HepG2 (cell line): Measurements from ENCODE around the gene SEC14L1. TPM values are rescaled to one million over a fixed set of nuclear protein-coding genes. Genes with fewer than 3 reads are reported as not detected.

Experiments
- ASH2L ChIP-seq: fragments of 300-600, 200-600 bp; sonication (generic); IDR thresholded peaks from 2 replicates; pipeline ENCODE4 v1.7.0; 2017; ENCODE audit warnings: low read depth, mild to moderate bottlenecking, moderate library complexity, mixed read lengths, low read length; ENCODE audit not compliant: insufficient read length
- BHLHE40 ChIP-seq: IDR thresholded peaks from 2 replicates; pipeline ENCODE4 v1.6.1; 2011; ENCODE audit warnings: low read length, improper control_type of control experiment
- CSRNP1 ChIP-seq: sonication (generic); formaldehyde crosslinking; IDR thresholded peaks from 2 replicates; pipeline ENCODE4 v1.8.1; 2023; ENCODE audit warnings: mild to moderate bottlenecking, missing genetic modification reagents
- E2F2 ChIP-seq: sonication (generic); formaldehyde crosslinking; IDR thresholded peaks from 2 replicates; pipeline ENCODE4 v1.4.0; 2020; ENCODE audit warnings: missing genetic modification reagents, borderline replicate concordance
- HDAC2 ChIP-seq: sonication (generic); formaldehyde crosslinking; IDR thresholded peaks from 2 replicates; pipeline ENCODE4 v1.4.0; 2020; ENCODE audit warnings: missing genetic modification reagents
- KLF16 ChIP-seq, 2 experiments: sonication (generic) in 1 of 2; formaldehyde crosslinking in 1 of 2; IDR thresholded peaks; 2 replicates each; pipeline versions ENCODE4 v1.6.1 to v1.8.0; 2016 to 2023; ENCODE audit warnings: missing genetic modification reagents in 2 of 2, missing compliant biosample characterization in 1 of 2
- MTF2 ChIP-seq: sonication (generic); formaldehyde crosslinking; IDR thresholded peaks from 2 replicates; pipeline ENCODE4 v1.5.0; 2020; ENCODE audit warnings: missing genetic modification reagents, borderline replicate concordance
- NONO ChIP-seq, 2 experiments: fragments of 450-650 bp in 1 of 2; sonication (generic) in 1 of 2; formaldehyde crosslinking in 1 of 2; IDR thresholded peaks in 1 of 2; conservative IDR thresholded peaks in 1 of 2; 2 replicates each; pipeline versions ENCODE4 v1.6.1 to v1.8.0; 2017 to 2022; ENCODE audit warnings: mild to moderate bottlenecking in 1 of 2, missing genetic modification reagents in 1 of 2, moderate library complexity in 1 of 2
- NRL ChIP-seq: sonication (generic); formaldehyde crosslinking; IDR thresholded peaks from 2 replicates; pipeline ENCODE4 v1.5.0; 2020; ENCODE audit warnings: missing genetic modification reagents, mild to moderate bottlenecking, moderate library complexity, borderline replicate concordance
- PLSCR1 ChIP-seq: sonication (generic); formaldehyde crosslinking; IDR thresholded peaks from 2 replicates; pipeline ENCODE4 v1.5.0; 2020; ENCODE audit warnings: missing genetic modification reagents, mild to moderate bottlenecking, borderline replicate concordance
- PTBP1 ChIP-seq: fragments of 200-400 bp; formaldehyde crosslinking; IDR thresholded peaks from 2 replicates; pipeline ENCODE4 v1.6.1; 2018; ENCODE audit warnings: low read length, low read depth; ENCODE audit not compliant: poor library complexity, severe bottlenecking
- SALL1 ChIP-seq: sonication (generic); formaldehyde crosslinking; IDR thresholded peaks from 2 replicates; pipeline ENCODE4 v1.8.0; 2022; ENCODE audit warnings: mild to moderate bottlenecking, missing genetic modification reagents
- SNAPC5 ChIP-seq: sonication (generic); formaldehyde crosslinking; IDR thresholded peaks from 2 replicates; pipeline ENCODE4 v1.8.1; 2023; ENCODE audit warnings: mild to moderate bottlenecking, missing genetic modification reagents, borderline replicate concordance
- ZBTB25 ChIP-seq: IDR thresholded peaks from 2 replicates; pipeline ENCODE4 v1.6.1; 2018; ENCODE audit warnings: missing genetic modification reagents
- ZFP90 ChIP-seq: sonication (generic); formaldehyde crosslinking; IDR thresholded peaks from 2 replicates; pipeline ENCODE4 v1.8.0; 2022; ENCODE audit warnings: missing genetic modification reagents, mild to moderate bottlenecking, inconsistent platforms, borderline replicate concordance
- ZIK1 ChIP-seq: sonication (generic); formaldehyde crosslinking; IDR thresholded peaks from 2 replicates; pipeline ENCODE4 v1.5.0; 2020; ENCODE audit warnings: mild to moderate bottlenecking, low read depth, missing genetic modification reagents, borderline replicate concordance
- ZMAT3 ChIP-seq: sonication (generic); formaldehyde crosslinking; conservative IDR thresholded peaks from 2 replicates; pipeline ENCODE4 v1.7.0; 2021; ENCODE audit warnings: missing genetic modification reagents
- ZMYM3 ChIP-seq: sonication (generic); formaldehyde crosslinking; IDR thresholded peaks from 2 replicates; pipeline ENCODE4 v1.5.1; 2020; ENCODE audit warnings: mild to moderate bottlenecking, missing genetic modification reagents
- ZNF17 ChIP-seq: sonication (generic); formaldehyde crosslinking; IDR thresholded peaks from 2 replicates; pipeline ENCODE4 v1.5.0; 2020; ENCODE audit warnings: mild to moderate bottlenecking, missing genetic modification reagents
- ZNF460 ChIP-seq: sonication (generic); formaldehyde crosslinking; IDR thresholded peaks from 2 replicates; pipeline ENCODE4 v1.5.1; 2020; ENCODE audit warnings: missing genetic modification reagents, mild to moderate bottlenecking, borderline replicate concordance
- ZNF768 ChIP-seq: sonication (generic); formaldehyde crosslinking; IDR thresholded peaks from 2 replicates; pipeline ENCODE4 v1.4.0; 2020; ENCODE audit warnings: missing genetic modification reagents
- ZNF777 ChIP-seq: sonication (generic); formaldehyde crosslinking; IDR thresholded peaks from 2 replicates; pipeline ENCODE4 v1.4.0; 2020; ENCODE audit warnings: missing genetic modification reagents
- polyA plus RNA-seq, 8 experiments: library from polyadenylated mRNA; depleted of rRNA in 3 of 8; stranded (reverse) in 7 of 8; unstranded in 1 of 8; fragments of >200 nt; fragmentation: Illumina TruSeq in 4 of 8; extraction: Trizol in 4 of 8; gene quantifications; 2 replicates each; pipeline versions ENCODE4 v1.2.1 to v1.2.3, GENCODE V29; 2011 to 2016; ENCODE audit warnings: low read depth in 4 of 8, missing spikeins in 1 of 8, mixed read lengths in 1 of 8; ENCODE audit not compliant: insufficient read depth in 1 of 8
- total RNA-seq, 5 experiments: library from RNA; depleted of rRNA; stranded (reverse); fragments of >200 nt; fragmentation: Illumina TruSeq; extraction: Trizol; gene quantifications; 2 replicates each; pipeline ENCODE4 v1.2.3, GENCODE V29; 2016; ENCODE audit warnings: low read depth in 1 of 5

Gene SEC14L1
- total and polyA plus RNA-seq, 2 of the 13 experiments (the other 11 are each of a cell fraction or from before 2014, with no cell fraction given) = 26.3 to 43.9 TPM

- peak; percentile 64; the same call in 1 of the 2 replicates for TF ChIP-seq ZNF768 (CRISPR knock-in tag)
- peak; percentile 57 for TF ChIP-seq ASH2L
- peak; percentile 60; the same call in 1 of the 2 replicates for TF ChIP-seq ZNF460
- peak; percentile 41 for TF ChIP-seq HDAC2 (CRISPR knock-in tag)
- peak; percentile 60; the same call in 1 of the 2 replicates for TF ChIP-seq SNAPC5 (CRISPR knock-in tag)
- TF ChIP-seq ZFP90 (CRISPR knock-in tag) = 0 out of 2 replicates have a peak, but pooled peaks have one; percentile 32
- 0 out of 4 replicates have a peak, but pooled peaks of 1 of the 2 experiments have one; percentile 51 for TF ChIP-seq KLF16 (CRISPR knock-in tag; IDR thresholded peaks at IDR 0.05)
- peak; percentile 57; the same call in 1 of the 2 replicates for TF ChIP-seq ZMYM3 (CRISPR knock-in tag)
- TF ChIP-seq ZNF17 (CRISPR knock-in tag) = no peak
- TF ChIP-seq CSRNP1 = peak; percentile 60; the same call in 1 of the 2 replicates
- TF ChIP-seq ZNF777 (CRISPR knock-in tag) = 0 out of 2 replicates have a peak, but pooled peaks have one; percentile 22
- peak; percentile 87 for TF ChIP-seq BHLHE40
- TF ChIP-seq PLSCR1 (CRISPR knock-in tag) = 0 out of 2 replicates have a peak, but pooled peaks have one; percentile 34
- no peak for TF ChIP-seq NONO (IDR thresholded peaks at IDR 0.05)
- 0 out of 2 replicates have a peak, but pooled peaks have one; percentile 16 for TF ChIP-seq NONO (CRISPR knock-in tag; conservative IDR thresholded peaks at IDR 0.05)
- peak; percentile 27; the same call in 1 of the 2 replicates for TF ChIP-seq ZBTB25 (CRISPR knock-in tag)
- TF ChIP-seq NRL = peak; percentile 78; the same call in 1 of the 2 replicates
- TF ChIP-seq ZMAT3 (CRISPR knock-in tag) = no peak; the same call in 1 of the 2 replicates
- peak; percentile 57 for TF ChIP-seq SALL1 (CRISPR knock-in tag)
- TF ChIP-seq MTF2 = peak; percentile 19; the same call in 1 of the 2 replicates
- peak; percentile 31 for TF ChIP-seq PTBP1
- TF ChIP-seq E2F2 (CRISPR knock-in tag) = 0 out of 2 replicates have a peak, but pooled peaks have one; percentile 65
- TF ChIP-seq ZIK1 (CRISPR knock-in tag) = peak; percentile 75; the same call in 1 of the 2 replicates
These were observed 114.4 kb downstream of the SEC14L1 start (continued) for GRCh38 chr17:77254951-77255825.
